HG03103 (cell line): Measurements from ENCODE around the gene TMEM175.
"Not testable (repeated sequence)": the region's sequence is repeated elsewhere in the genome, so short reads cannot be mapped to it uniquely, and the experiment has no call there.

Source experiments
- ATAC-seq: cut with Tn5 transposase; IDR thresholded peaks from one replicate; pipeline ENCODE4 v1.9.1; 2021; ENCODE audit warnings: low read depth; ENCODE audit not compliant: unreplicated experiment

The TMEM175 gene

GRCh38 chr4:967113-968104 is 35.1 kb downstream of the TMEM175 start:
- ATAC-seq, result no peak

GRCh38 chr4:968221-968620 is 36.0 kb downstream of the TMEM175 start:
- no peak for ATAC-seq

- no peak for ATAC-seq
Observed at GRCh38 chr4:968621-969394, 36.5 kb downstream of the TMEM175 start.

- no peak for ATAC-seq
Observed at GRCh38 chr4:970046-970745, 37.9 kb downstream of the TMEM175 start.

GRCh38 chr4:970854-971520 is 38.7 kb downstream of the TMEM175 start:
- no peak for ATAC-seq

GRCh38 chr4:971666-972500 is 39.6 kb downstream of the TMEM175 start:
- ATAC-seq, result no peak

GRCh38 chr4:972651-973424 is 40.6 kb downstream of the TMEM175 start:
- ATAC-seq, result peak; percentile 33

- peak; percentile 57 for ATAC-seq
Observed at GRCh38 chr4:973431-974397, 41.5 kb downstream of the TMEM175 start, which contains the start of gene DGKQ. TSS of gene DGKQ (minus strand) at chr4:973569. CDS start at chr4:973482, 87 bp downstream.

- ATAC-seq, result no peak
Observed at GRCh38 chr4:974668-975067, 42.4 kb downstream of the TMEM175 start.

- ATAC-seq, result not testable (repeated sequence)
Observed at GRCh38 chr4:976016-976415, 43.8 kb downstream of the TMEM175 start.

GRCh38 chr4:978957-979701 is 46.9 kb downstream of the TMEM175 start:
- ATAC-seq, result no peak

- ATAC-seq, result no peak
Observed at GRCh38 chr4:982291-982690, 50.0 kb downstream of the TMEM175 start.

- no peak for ATAC-seq
Observed at GRCh38 chr4:982814-983213, 50.6 kb downstream of the TMEM175 start.

- no peak for ATAC-seq
Observed at GRCh38 chr4:984336-985054, 52.2 kb downstream of the TMEM175 start.

- ATAC-seq, result no peak
Observed at GRCh38 chr4:985123-985830, 53.0 kb downstream of the TMEM175 start.
